SU-DHL-6 (cell line): ENCODE measurements around the gene RINT1.

Source experiments
- EZH2phosphoT487 ChIP-seq: fragments of 200-600 bp; sonication (generic), shearing (Covaris generic); conservative IDR thresholded peaks from 2 replicates; pipeline ENCODE4 v1.6.1; 2018; ENCODE audit warnings: mild to moderate bottlenecking, antibody characterized with exemption, low read length, moderate library complexity, mixed read lengths
- TF ChIP-seq, protein P1 (sequence below): fragments of 200-600 bp; sonication (generic); IDR thresholded peaks from one replicate; pipeline ENCODE4 v1.5.1; 2017; ENCODE audit warnings: antibody characterized with exemption, mild to moderate bottlenecking, low read length, moderate library complexity; ENCODE audit not compliant: insufficient read depth, poor library complexity, severe bottlenecking

DNA sequence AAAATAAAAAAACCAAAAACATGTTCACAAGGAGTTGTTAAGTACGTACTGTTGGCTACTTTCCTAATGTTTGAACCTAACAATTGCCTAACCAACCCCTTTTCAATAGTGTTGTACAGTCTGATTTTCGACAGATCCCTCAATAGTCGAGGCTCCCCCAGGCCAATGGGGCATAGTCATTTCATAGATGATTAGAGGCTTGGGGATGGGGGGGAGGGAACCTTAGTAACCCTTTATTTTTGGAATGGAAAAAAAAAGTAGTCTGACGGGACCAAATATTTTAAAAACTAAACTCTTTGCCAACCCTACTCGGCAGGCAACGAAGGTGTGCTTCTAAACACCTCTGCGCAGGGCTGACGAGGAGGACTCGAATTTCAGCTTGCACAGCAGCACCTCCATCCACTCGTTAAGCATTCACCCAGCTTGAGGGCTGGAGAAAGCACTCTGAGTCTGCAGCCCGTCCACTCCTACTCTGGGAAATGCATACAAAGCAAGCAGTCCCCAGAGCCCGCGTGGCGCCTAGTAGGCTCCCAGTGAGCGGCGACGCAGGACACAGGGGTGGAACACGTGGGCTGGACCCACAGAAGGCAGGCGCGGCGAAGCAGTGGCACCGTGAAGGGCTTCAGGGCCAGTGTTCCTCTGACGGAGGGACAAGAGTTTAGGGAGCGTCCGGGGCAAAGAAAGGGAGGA is 10.8 kb upstream of the RINT1 start:
- TF ChIP-seq, protein P1, sequence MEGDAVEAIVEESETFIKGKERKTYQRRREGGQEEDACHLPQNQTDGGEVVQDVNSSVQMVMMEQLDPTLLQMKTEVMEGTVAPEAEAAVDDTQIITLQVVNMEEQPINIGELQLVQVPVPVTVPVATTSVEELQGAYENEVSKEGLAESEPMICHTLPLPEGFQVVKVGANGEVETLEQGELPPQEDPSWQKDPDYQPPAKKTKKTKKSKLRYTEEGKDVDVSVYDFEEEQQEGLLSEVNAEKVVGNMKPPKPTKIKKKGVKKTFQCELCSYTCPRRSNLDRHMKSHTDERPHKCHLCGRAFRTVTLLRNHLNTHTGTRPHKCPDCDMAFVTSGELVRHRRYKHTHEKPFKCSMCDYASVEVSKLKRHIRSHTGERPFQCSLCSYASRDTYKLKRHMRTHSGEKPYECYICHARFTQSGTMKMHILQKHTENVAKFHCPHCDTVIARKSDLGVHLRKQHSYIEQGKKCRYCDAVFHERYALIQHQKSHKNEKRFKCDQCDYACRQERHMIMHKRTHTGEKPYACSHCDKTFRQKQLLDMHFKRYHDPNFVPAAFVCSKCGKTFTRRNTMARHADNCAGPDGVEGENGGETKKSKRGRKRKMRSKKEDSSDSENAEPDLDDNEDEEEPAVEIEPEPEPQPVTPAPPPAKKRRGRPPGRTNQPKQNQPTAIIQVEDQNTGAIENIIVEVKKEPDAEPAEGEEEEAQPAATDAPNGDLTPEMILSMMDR, result no peak
- TF ChIP-seq EZH2phosphoT487, result no peak
